Ishikawa (cell line): Measurements from ENCODE around the gene KCNT1.

Source experiments
- CEBPB ChIP-seq: IDR thresholded peaks from 2 replicates; pipeline ENCODE4 v1.6.1; 2012
- CREB1 ChIP-seq: IDR thresholded peaks from 2 replicates; pipeline ENCODE4 v1.6.1; 2012; ENCODE audit warnings: low read depth
- EGR1 ChIP-seq: IDR thresholded peaks from 2 replicates; pipeline ENCODE4 v1.6.1; 2012
- EP300 ChIP-seq: IDR thresholded peaks from 2 replicates; pipeline ENCODE4 v1.6.1; 2012; ENCODE audit warnings: borderline replicate concordance
- FOXM1 ChIP-seq: IDR thresholded peaks from 2 replicates; pipeline ENCODE4 v1.6.1; 2012; ENCODE audit warnings: low read depth, borderline replicate concordance
- NFIC ChIP-seq: IDR thresholded peaks from 2 replicates; pipeline ENCODE4 v1.6.1; 2012
- RAD21 ChIP-seq: IDR thresholded peaks from 2 replicates; pipeline ENCODE4 v1.6.1; 2012; ENCODE audit warnings: low read depth
- TAF1 ChIP-seq: IDR thresholded peaks from 2 replicates; pipeline ENCODE4 v1.6.1; 2012; ENCODE audit warnings: low read depth, mild to moderate bottlenecking
- TCF12 ChIP-seq: IDR thresholded peaks from 2 replicates; pipeline ENCODE4 v1.6.1; 2012; ENCODE audit warnings: low read depth
- TEAD4 ChIP-seq: IDR thresholded peaks from 2 replicates; pipeline ENCODE4 v1.6.1; 2012
- YY1 ChIP-seq: IDR thresholded peaks from 2 replicates; pipeline ENCODE4 v1.6.1; 2012; ENCODE audit warnings: low read depth
- ZBTB7A ChIP-seq: IDR thresholded peaks from 2 replicates; pipeline ENCODE4 v1.6.1; 2012; ENCODE audit warnings: low read depth
- TF ChIP-seq, protein P1 (sequence below): IDR thresholded peaks from 2 replicates; pipeline ENCODE4 v1.6.1; 2012; ENCODE audit warnings: low read depth, mild to moderate bottlenecking
- TF ChIP-seq, protein P2 (sequence below): IDR thresholded peaks from 2 replicates; pipeline ENCODE4 v1.6.1; 2012
- TF ChIP-seq, protein P3 (sequence below): IDR thresholded peaks from 2 replicates; pipeline ENCODE4 v1.6.1; 2012

Gene KCNT1

DNA sequence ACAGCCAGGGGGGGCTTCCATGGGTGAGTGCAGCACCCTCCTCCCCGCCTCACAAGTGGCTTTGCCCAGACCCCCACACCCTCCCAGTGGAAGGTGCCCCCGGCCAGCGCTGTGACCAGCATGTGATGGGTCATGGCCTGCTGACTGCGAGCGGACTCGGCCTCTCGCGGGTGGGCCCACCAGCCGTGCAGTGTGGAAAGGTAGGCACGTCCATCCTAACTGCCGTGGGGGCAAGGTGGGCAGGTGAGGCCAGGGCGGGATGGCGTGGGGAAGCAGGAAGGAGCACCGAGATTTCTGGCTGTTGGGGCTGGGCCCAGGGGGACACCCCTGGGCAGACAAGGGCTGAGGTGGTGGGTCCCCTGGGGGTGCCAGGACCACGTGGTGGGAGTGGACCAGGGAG lies 14.8 kb upstream of the KCNT1 start:
- TF ChIP-seq YY1: no peak
- TF ChIP-seq NFIC: no peak
- no peak for TF ChIP-seq CREB1
- TF ChIP-seq, protein P1, sequence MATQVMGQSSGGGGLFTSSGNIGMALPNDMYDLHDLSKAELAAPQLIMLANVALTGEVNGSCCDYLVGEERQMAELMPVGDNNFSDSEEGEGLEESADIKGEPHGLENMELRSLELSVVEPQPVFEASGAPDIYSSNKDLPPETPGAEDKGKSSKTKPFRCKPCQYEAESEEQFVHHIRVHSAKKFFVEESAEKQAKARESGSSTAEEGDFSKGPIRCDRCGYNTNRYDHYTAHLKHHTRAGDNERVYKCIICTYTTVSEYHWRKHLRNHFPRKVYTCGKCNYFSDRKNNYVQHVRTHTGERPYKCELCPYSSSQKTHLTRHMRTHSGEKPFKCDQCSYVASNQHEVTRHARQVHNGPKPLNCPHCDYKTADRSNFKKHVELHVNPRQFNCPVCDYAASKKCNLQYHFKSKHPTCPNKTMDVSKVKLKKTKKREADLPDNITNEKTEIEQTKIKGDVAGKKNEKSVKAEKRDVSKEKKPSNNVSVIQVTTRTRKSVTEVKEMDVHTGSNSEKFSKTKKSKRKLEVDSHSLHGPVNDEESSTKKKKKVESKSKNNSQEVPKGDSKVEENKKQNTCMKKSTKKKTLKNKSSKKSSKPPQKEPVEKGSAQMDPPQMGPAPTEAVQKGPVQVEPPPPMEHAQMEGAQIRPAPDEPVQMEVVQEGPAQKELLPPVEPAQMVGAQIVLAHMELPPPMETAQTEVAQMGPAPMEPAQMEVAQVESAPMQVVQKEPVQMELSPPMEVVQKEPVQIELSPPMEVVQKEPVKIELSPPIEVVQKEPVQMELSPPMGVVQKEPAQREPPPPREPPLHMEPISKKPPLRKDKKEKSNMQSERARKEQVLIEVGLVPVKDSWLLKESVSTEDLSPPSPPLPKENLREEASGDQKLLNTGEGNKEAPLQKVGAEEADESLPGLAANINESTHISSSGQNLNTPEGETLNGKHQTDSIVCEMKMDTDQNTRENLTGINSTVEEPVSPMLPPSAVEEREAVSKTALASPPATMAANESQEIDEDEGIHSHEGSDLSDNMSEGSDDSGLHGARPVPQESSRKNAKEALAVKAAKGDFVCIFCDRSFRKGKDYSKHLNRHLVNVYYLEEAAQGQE: no peak
- no peak for TF ChIP-seq TCF12
- TF ChIP-seq, protein P2, sequence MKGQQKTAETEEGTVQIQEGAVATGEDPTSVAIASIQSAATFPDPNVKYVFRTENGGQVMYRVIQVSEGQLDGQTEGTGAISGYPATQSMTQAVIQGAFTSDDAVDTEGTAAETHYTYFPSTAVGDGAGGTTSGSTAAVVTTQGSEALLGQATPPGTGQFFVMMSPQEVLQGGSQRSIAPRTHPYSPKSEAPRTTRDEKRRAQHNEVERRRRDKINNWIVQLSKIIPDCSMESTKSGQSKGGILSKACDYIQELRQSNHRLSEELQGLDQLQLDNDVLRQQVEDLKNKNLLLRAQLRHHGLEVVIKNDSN: no peak
- TF ChIP-seq, protein P3, sequence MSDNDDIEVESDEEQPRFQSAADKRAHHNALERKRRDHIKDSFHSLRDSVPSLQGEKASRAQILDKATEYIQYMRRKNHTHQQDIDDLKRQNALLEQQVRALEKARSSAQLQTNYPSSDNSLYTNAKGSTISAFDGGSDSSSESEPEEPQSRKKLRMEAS: no peak
- no peak for TF ChIP-seq RAD21
- TF ChIP-seq EGR1: no peak

DNA sequence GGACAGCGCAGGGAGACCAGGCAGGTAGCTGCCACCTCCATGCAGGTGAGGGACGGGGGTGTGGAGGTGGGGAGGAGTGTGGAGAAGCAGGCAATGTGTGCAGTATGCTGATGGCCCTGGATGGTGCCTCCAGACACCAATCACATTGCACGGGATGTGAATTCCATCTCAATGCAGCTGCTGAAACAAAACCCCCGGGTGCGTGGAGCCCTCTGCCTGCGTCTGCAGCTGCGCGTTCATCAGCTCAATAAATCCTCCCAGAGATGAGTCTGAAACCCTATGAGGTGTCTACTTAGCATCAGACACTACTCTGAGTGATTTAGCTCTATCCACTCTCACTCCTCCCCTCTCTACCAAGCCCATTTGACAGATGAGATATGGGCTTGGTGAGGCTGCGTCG lies 13.0 kb upstream of the KCNT1 start:
- TF ChIP-seq TAF1: no peak

DNA sequence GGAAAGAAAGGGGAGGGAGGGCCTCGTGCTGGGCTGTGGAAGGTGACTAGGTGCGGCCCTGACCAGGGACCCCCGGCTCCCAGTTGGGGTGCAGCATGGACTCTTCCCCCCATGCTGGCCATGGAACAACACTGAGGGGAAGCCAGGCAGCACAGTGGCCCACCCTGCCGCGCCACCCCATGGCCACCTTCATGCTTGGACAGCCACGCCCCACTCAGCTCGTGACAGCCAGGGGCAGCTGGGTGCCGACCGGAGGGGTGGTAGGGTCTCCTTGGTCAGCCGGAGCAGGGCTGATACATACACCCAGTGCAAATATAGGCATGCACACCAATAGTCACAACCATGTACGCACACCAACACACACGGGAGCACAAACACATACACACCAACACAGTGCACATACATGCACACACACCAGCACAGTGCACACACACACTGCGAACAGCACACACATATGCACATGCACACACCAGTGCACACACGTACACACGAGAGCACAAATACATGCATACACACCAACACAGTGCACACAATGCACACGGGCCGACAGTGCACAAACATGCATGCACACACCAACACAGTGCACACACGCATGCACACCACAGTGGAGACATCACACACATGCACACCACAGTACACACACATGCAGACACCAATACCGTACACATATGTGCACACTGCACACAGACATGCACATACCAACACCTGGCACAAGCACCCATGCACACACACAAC lies 11.0 kb upstream of the KCNT1 start:
- TF ChIP-seq TCF12 (no peak), ZBTB7A (no peak)
- TF ChIP-seq, protein P1: no peak

DNA sequence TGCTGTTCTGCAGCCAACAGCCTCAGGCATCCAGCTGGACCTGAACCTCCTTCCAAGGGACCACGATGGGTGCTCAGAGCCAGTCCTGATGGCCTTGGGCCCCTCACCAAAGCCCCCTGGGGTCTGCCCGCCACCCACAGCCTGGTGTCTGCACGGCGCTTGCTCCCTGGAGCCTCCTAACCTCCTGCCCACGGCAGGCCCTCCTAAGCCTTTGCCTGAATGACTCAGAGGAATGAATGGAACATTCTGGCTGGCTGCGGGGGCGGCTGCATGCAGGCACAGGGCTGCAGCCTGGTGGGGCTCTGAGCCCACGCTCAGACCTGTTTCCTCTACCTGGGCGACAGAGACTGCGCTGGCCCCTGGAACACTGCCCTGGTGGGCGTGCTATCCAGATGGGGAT lies 9.6 kb upstream of the KCNT1 start:
- TF ChIP-seq NFIC (no peak), CREB1 (no peak), FOXM1 (no peak), ZBTB7A (0 out of 2 replicates have a peak, but pooled peaks have one; percentile 41), YY1 (no peak), EGR1 (peak; percentile 93), TEAD4 (0 out of 2 replicates have a peak, but pooled peaks have one; percentile 17), EP300 (no peak), CEBPB (no peak), RAD21 (no peak), TCF12 (no peak), TAF1 (no peak)
- TF ChIP-seq, protein P1: no peak
- TF ChIP-seq, protein P3: no peak
- TF ChIP-seq, protein P2: no peak

DNA sequence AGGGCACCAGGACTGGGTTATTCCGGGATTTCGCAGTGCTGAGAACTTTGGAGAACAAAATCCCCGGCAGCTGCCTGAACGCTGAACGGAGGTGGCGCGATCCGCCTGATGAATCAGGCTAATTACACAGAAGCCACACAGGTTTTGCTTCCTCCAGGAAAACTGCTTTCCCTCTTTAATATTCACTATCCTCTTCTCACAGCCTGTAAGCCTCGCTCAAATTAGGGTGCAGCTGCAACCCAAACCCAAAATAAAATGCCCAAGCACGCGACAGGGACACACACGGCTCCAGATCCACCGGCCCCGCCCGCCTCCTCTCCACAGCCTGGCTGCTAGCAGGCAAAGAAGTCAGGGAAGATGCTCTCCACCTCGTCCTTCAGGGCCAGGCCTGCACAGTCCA lies 8.7 kb upstream of the KCNT1 start:
- TF ChIP-seq, protein P2: no peak
- TF ChIP-seq ZBTB7A: no peak
- no peak for TF ChIP-seq YY1
- no peak for TF ChIP-seq RAD21
- TF ChIP-seq NFIC: no peak
- no peak for TF ChIP-seq FOXM1
- no peak for TF ChIP-seq CEBPB
- TF ChIP-seq CREB1: no peak
- TF ChIP-seq, protein P1: no peak
- TF ChIP-seq TEAD4: no peak
- TF ChIP-seq EP300: no peak
- TF ChIP-seq, protein P3: no peak
- no peak for TF ChIP-seq EGR1
- no peak for TF ChIP-seq TCF12
- TF ChIP-seq TAF1: no peak
